H1 (cell line): ENCODE results near the gene ABCC4. TPM values are rescaled to one million over a fixed set of nuclear protein-coding genes. Genes with fewer than 3 reads are reported as not detected.

Experiments used
- CTCF ChIA-PET: fragments of 300-600 bp; sonication (Branson Sonifier 250); formaldehyde crosslinking; loops from one replicate; lab custom pipeline; 2021; ENCODE audit not compliant: partially characterized antibody; lab: Charles Lee
- POLR2A ChIA-PET: fragments of 300-600 bp; sonication (Branson Sonifier 250); formaldehyde crosslinking; loops from one replicate; lab custom pipeline; 2021; ENCODE audit warnings: inconsistent platforms; ENCODE audit not compliant: partially characterized antibody; lab: Charles Lee
- DNase-seq, 2 experiments: peaks; one replicate each; pipeline versions ENCODE4 v3.0.0 to v3.0.0-alpha.2; 2010 to 2022; ENCODE audit warnings: low spot score in 2 of 2, low read depth in 1 of 2, mixed read lengths in 1 of 2
- FAIRE-seq: peaks from 2 replicates; lab custom pipeline; 2011; peaks lifted over from hg19 to GRCh38; lab: Jason Lieb, UNC
- H2AFZ ChIP-seq: 2 replicates; pipeline ENCODE4 v1.8.1; 2012; ENCODE audit warnings: low read length, inconsistent platforms
- H2AK5ac ChIP-seq: 2 replicates; pipeline ENCODE4 v1.6.1; 2013; ENCODE audit warnings: low read depth, low read length
- H2BK120ac ChIP-seq: replicated peaks from 2 replicates; pipeline ENCODE3; 2013; ENCODE audit warnings: low read depth, low read length, inconsistent platforms
- H2BK12ac ChIP-seq: 2 replicates; pipeline ENCODE4 v1.6.1; 2013; ENCODE audit warnings: low read depth, low read length
- H2BK15ac ChIP-seq: 2 replicates; pipeline ENCODE4 v1.6.1; 2013; ENCODE audit warnings: low read length
- H2BK20ac ChIP-seq: 2 replicates; pipeline ENCODE4 v1.6.1; 2013; ENCODE audit warnings: low read length
- H2BK5ac ChIP-seq: 2 replicates; pipeline ENCODE4 v1.6.1; 2013; ENCODE audit warnings: low read depth, low read length
- H3K14ac ChIP-seq: 2 replicates; pipeline ENCODE4 v1.6.1; 2013; ENCODE audit warnings: inconsistent platforms; ENCODE audit not compliant: insufficient read length
- H3K18ac ChIP-seq: 2 replicates; pipeline ENCODE4 v1.6.1; 2013; ENCODE audit warnings: low read length; ENCODE audit errors: extremely low read depth
- H3K23ac ChIP-seq: 2 replicates; pipeline ENCODE4 v1.6.1; 2013; ENCODE audit warnings: inconsistent platforms; ENCODE audit not compliant: insufficient read length
- H3K23me2 ChIP-seq: 2 replicates; pipeline ENCODE4 v1.6.1; 2013; ENCODE audit warnings: low read depth, low read length
- H3K27ac ChIP-seq: 2 replicates; pipeline ENCODE4 v1.6.1; 2011; ENCODE audit warnings: low read depth, low read length, inconsistent platforms
- H3K27me3 ChIP-seq, 4 experiments: replicated peaks in 1 of 4; 1 replicate in 1 of 4; 2 replicates in 3 of 4; pipeline versions ENCODE4 v1.6.1 to v1.8.1; 2011 to 2013; ENCODE audit warnings: low read length in 3 of 4, mild to moderate bottlenecking in 3 of 4, inconsistent platforms in 2 of 4, mixed read lengths in 2 of 4, moderate library complexity in 1 of 4; ENCODE audit not compliant: control insufficient read depth in 3 of 4, insufficient read depth in 3 of 4; ENCODE audit errors: extremely low read depth in 1 of 4
- H3K36me3 ChIP-seq, 4 experiments: 2 replicates each; pipeline versions ENCODE4 v1.6.1 to v1.8.1; 2011 to 2013; ENCODE audit warnings: mild to moderate bottlenecking in 4 of 4, low read length in 3 of 4, moderate library complexity in 2 of 4, control low read depth in 1 of 4, inconsistent platforms in 1 of 4; ENCODE audit not compliant: insufficient read depth in 4 of 4, control insufficient read depth in 2 of 4
- H3K4ac ChIP-seq: replicated peaks from 2 replicates; pipeline ENCODE3; 2013; ENCODE audit warnings: low read length, low read depth, mixed read lengths, inconsistent platforms; ENCODE audit not compliant: insufficient read length
- H3K4me1 ChIP-seq, 4 experiments: replicated peaks in 1 of 4; 1 replicate in 1 of 4; 2 replicates in 3 of 4; pipeline versions ENCODE4 v1.6.1 to v1.8.1; 2011 to 2013; ENCODE audit warnings: low read length in 3 of 4, inconsistent platforms in 2 of 4, mixed read lengths in 1 of 4; ENCODE audit not compliant: insufficient read depth in 4 of 4, control insufficient read depth in 3 of 4
- H3K4me2 ChIP-seq, 2 experiments: 2 replicates each; pipeline versions ENCODE4 v1.6.1 to v1.8.1; 2011 to 2013; ENCODE audit warnings: low read depth in 2 of 2, low read length in 2 of 2, control low read depth in 1 of 2, inconsistent platforms in 1 of 2, mild to moderate bottlenecking in 1 of 2; ENCODE audit not compliant: insufficient read depth in 1 of 2
- H3K4me3 ChIP-seq, 4 experiments: fragments of 200-600, 300-600 bp in 1 of 4; sonication (generic), shearing (Covaris generic), sonication (Bioruptor Twin) in 1 of 4; 2 replicates each; pipeline versions ENCODE4 v1.5.1 to v1.8.1; 2011 to 2016; ENCODE audit warnings: low read length in 4 of 4, low read depth in 3 of 4, control low read depth in 2 of 4, inconsistent platforms in 2 of 4, mild to moderate bottlenecking in 2 of 4, mixed read lengths in 1 of 4, moderate library complexity in 1 of 4; ENCODE audit not compliant: insufficient read depth in 2 of 4; ENCODE audit errors: extremely low read depth in 1 of 4
- H3K56ac ChIP-seq: replicated peaks from 2 replicates; pipeline ENCODE3; 2013; ENCODE audit warnings: low read depth, mild to moderate bottlenecking, mixed read lengths, low read length, inconsistent platforms; ENCODE audit not compliant: insufficient read length
- H3K79me1 ChIP-seq: 2 replicates; pipeline ENCODE4 v1.6.1; 2013; ENCODE audit warnings: low read depth, low read length, control low read depth
- H3K79me2 ChIP-seq, 2 experiments: 2 replicates each; pipeline versions ENCODE4 v1.6.1 to v1.8.1; 2012 to 2013; ENCODE audit warnings: low read length in 2 of 2, mild to moderate bottlenecking in 2 of 2, inconsistent platforms in 1 of 2; ENCODE audit not compliant: insufficient read depth in 2 of 2, control insufficient read depth in 1 of 2
- H3K9ac ChIP-seq, 4 experiments: replicated peaks in 1 of 4; 1 replicate in 1 of 4; 2 replicates in 3 of 4; pipeline versions ENCODE4 v1.6.1 to v1.8.1; 2011 to 2013; ENCODE audit warnings: low read depth in 3 of 4, low read length in 3 of 4, control low read depth in 2 of 4, mild to moderate bottlenecking in 2 of 4, moderate library complexity in 2 of 4, inconsistent platforms in 1 of 4; ENCODE audit errors: extremely low read depth in 1 of 4
- H3K9me3 ChIP-seq, 2 experiments: 2 replicates each; pipeline versions ENCODE4 v1.6.1 to v1.8.1; 2012 to 2013; ENCODE audit warnings: mild to moderate bottlenecking in 2 of 2, moderate library complexity in 2 of 2, control low read depth in 1 of 2, inconsistent platforms in 1 of 2, low read depth in 1 of 2, low read length in 1 of 2, mixed read lengths in 1 of 2; ENCODE audit not compliant: insufficient read depth in 2 of 2
- H4K20me1 ChIP-seq, 2 experiments: replicated peaks in 1 of 2; 2 replicates each; pipeline versions ENCODE3 to v1.8.1; 2011 to 2013; ENCODE audit warnings: inconsistent platforms in 2 of 2, low read length in 2 of 2, mild to moderate bottlenecking in 1 of 2; ENCODE audit not compliant: insufficient read depth in 2 of 2, control insufficient read depth in 1 of 2
- H4K5ac ChIP-seq: 2 replicates; pipeline ENCODE4 v1.6.1; 2013; ENCODE audit warnings: low read length, low read depth, mixed read lengths, inconsistent platforms; ENCODE audit not compliant: insufficient read length
- H4K8ac ChIP-seq: 2 replicates; pipeline ENCODE4 v1.8.0; 2013; ENCODE audit warnings: mild to moderate bottlenecking, moderate library complexity, low read length, inconsistent platforms; ENCODE audit not compliant: insufficient read depth; ENCODE audit errors: extremely low read depth
- H4K91ac ChIP-seq: replicated peaks from 2 replicates; pipeline ENCODE3; 2013; ENCODE audit warnings: low read length, mixed read lengths, inconsistent platforms; ENCODE audit not compliant: insufficient read length
- ASH2L ChIP-seq: fragments of 200-600, 300-600 bp; sonication (generic); IDR thresholded peaks from one replicate; pipeline ENCODE4 v1.7.1; 2017; ENCODE audit warnings: low read length
- BCL11A ChIP-seq, 2 experiments: IDR thresholded peaks; one replicate each; pipeline ENCODE4 v1.6.1; 2011; ENCODE audit warnings: low read depth in 2 of 2, low read length in 2 of 2, mild to moderate bottlenecking in 2 of 2
- CBX5 ChIP-seq: fragments of 300-800, 300-1000 bp; sonication (generic); IDR thresholded peaks from 2 replicates; pipeline ENCODE4 v1.7.1; 2016; ENCODE audit warnings: antibody characterized with exemption, low read length, low read depth
- EGR1 ChIP-seq: IDR thresholded peaks from 2 replicates; pipeline ENCODE4 v1.6.1; 2011; ENCODE audit warnings: low read depth, low read length, borderline replicate concordance
- KDM5A ChIP-seq: fragments of 200-600 bp; IDR thresholded peaks from 2 replicates; pipeline ENCODE4 v1.7.1; 2012; ENCODE audit warnings: mild to moderate bottlenecking, low read length, inconsistent platforms, mixed read lengths
- POLR2AphosphoS5 ChIP-seq: IDR thresholded peaks from 2 replicates; pipeline ENCODE4 v1.6.1; 2011; ENCODE audit warnings: low read depth, low read length
- SIN3A ChIP-seq, 2 experiments: IDR thresholded peaks in 1 of 2; conservative IDR thresholded peaks in 1 of 2; 2 replicates each; pipeline ENCODE4 v1.6.1; 2011 to 2012; ENCODE audit warnings: low read length in 2 of 2, improper control_type of control experiment in 1 of 2, low read depth in 1 of 2, mild to moderate bottlenecking in 1 of 2
- SP2 ChIP-seq: IDR thresholded peaks from 2 replicates; pipeline ENCODE4 v1.6.1; 2012; ENCODE audit warnings: mild to moderate bottlenecking, low read length, inconsistent platforms
- TAF1 ChIP-seq: IDR thresholded peaks from 2 replicates; pipeline ENCODE4 v1.6.1; 2011; ENCODE audit warnings: mild to moderate bottlenecking, low read depth, low read length
- whole genome bisulfite sequencing, 2 experiments: shearing (Covaris generic) in 1 of 2; methylation state at CpG; one replicate each; pipeline versions ENCODE4 v1.1.6 to v1.1.7; 2013 to 2015; ENCODE audit warnings: low lambda C conversion rate in 2 of 2, mixed read lengths in 2 of 2, inconsistent platforms in 1 of 2, low coverage in 1 of 2, missing lambda C conversion rate in 1 of 2; ENCODE audit not compliant: insufficient replicate concordance in 2 of 2, insufficient coverage in 1 of 2, insufficient read length in 1 of 2; ENCODE audit errors: extremely low coverage in 1 of 2, missing lambda C conversion rate in 1 of 2; 5-methylcytosine and 5-hydroxymethylcytosine counted together
- polyA plus RNA-seq, 7 experiments: library from polyadenylated mRNA; depleted of rRNA in 3 of 7; stranded (reverse) in 5 of 7; unstranded in 2 of 7; fragments of >200 nt in 5 of 7; fragments of 200-250 nt in 2 of 7; gene quantifications; 1 replicate in 5 of 7; 2 replicates in 1 of 7; 4 replicates in 1 of 7; pipeline versions ENCODE4 v1.2.1 to v1.2.3, GENCODE V29; 2011 to 2013; ENCODE audit warnings: missing spikeins in 2 of 7, mixed read lengths in 2 of 7
- total RNA-seq: library from RNA; stranded (reverse); fragmentation: NEBNext Ultra II Directional; extraction: Animal tissue kit (Norgen Biotek cat#: 25700); gene quantifications from 2 replicates; pipeline ENCODE4 v1.2.1, GENCODE V29; 2021
- TF ChIP-seq, protein P1 (sequence below): IDR thresholded peaks from 2 replicates; pipeline ENCODE4 v1.6.1; 2011; ENCODE audit warnings: low read length, improper control_type of control experiment
- TF ChIP-seq, protein P2 (sequence below): IDR thresholded peaks from 2 replicates; pipeline ENCODE4 v1.6.1; 2011; ENCODE audit warnings: low read depth, mild to moderate bottlenecking, low read length; ENCODE audit not compliant: insufficient read depth

The ABCC4 gene
- total and polyA plus RNA-seq, 2 of the 8 experiments (the other 6 are each of a cell fraction or from before 2014, with no cell fraction given), result 4.0 to 14.1 TPM

DNA sequence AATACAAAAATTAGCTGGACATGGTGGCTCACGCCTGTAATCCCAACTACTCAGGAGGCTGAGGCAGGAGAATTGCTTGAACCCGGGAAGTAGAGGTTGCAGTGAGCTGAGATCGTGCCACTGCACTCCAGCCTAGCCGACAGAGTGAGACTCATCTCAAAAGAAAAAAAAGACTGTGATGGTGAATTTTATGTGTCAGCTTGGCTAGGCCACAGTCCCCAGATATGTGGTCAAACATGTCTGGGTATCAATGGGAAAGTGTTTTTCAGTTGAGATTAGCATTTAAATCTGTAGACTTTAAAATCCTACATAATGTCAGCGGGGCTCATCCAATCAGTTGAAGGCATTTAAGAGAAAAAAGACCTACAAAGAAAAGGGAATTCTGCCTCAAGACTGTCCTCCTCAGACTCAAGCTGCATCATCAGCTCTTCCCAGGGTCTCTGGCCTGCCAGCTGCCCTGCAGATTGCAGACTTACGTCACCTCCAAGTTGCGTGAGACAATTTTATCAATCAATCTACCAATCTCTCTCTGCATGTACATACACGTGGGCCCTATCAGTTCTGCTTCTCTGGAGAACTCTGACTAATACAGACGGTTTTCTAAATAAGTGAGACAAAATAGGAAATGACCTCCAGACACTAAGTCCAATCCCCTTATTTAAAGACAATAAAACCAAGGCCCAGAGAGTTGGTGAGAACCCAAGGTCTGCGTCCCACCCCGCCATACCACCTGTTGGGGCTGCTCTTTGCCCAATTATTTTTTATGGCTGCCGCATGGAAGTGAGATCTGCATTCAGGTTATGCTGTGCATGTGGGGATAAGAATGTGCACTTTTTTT lies 99.2 kb downstream of the ABCC4 start:
- no peaks in the 10 kb centered on the region for H3K36me3 ChIP-seq
- ChIA-PET CTCF (interaction anchor here (0.6 to 3.6 kb wide), 7 partner anchors 8 to 197 kb away, joined by 3 to 16 read pairs (median 3); no protein-coding TSS in a partner anchor), POLR2A (no interaction called here)
- H3K4me2 ChIP-seq, result no peak overlapping the region
- H2BK5ac ChIP-seq, result no peak overlapping the region
- no peak overlapping the region for H3K18ac ChIP-seq
- H3K4me3 ChIP-seq, result no peak overlapping the region
- no peak overlapping the region for H3K56ac ChIP-seq
- H3K14ac ChIP-seq, result no peak overlapping the region
- H3K4ac ChIP-seq, result no peak overlapping the region
- H4K91ac ChIP-seq, result no peak overlapping the region
- no peaks in the 10 kb centered on the region for H3K79me1 ChIP-seq
- WGBS, 2 experiments, result 87% methylated on average over 12 of the region's 12 CpGs; no CpG with 5 or more reads in 1 of the 2 experiments
- no peak overlapping the region for H2BK20ac ChIP-seq
- no peaks in the 10 kb centered on the region for H3K23me2 ChIP-seq
- H3K27me3 ChIP-seq, result no peaks in the 10 kb centered on the region
- no peak overlapping the region for H3K9ac ChIP-seq
- H2BK15ac ChIP-seq, result no peak overlapping the region
- H2AFZ ChIP-seq, result no peak overlapping the region
- H4K8ac ChIP-seq, result no peak overlapping the region
- no peaks in the 10 kb centered on the region for H3K9me3 ChIP-seq
- H2BK120ac ChIP-seq, result no peak overlapping the region
- H2BK12ac ChIP-seq, result no peak overlapping the region
- DNase-seq (no peak), FAIRE-seq (no peak)
- H2AK5ac ChIP-seq, result no peak overlapping the region
- no peak overlapping the region for H3K23ac ChIP-seq
- H4K20me1 ChIP-seq, result no peaks in the 10 kb centered on the region
- H3K79me2 ChIP-seq, result no peaks in the 10 kb centered on the region
- no peak overlapping the region for H3K27ac ChIP-seq
- no peak overlapping the region for H4K5ac ChIP-seq
- no peaks in the 10 kb centered on the region; a peak in 1 of 7 replicates for H3K4me1 ChIP-seq
- no peak for TF ChIP-seq POLR2AphosphoS5
- no peak for TF ChIP-seq ASH2L
- no peak for TF ChIP-seq KDM5A
- TF ChIP-seq TAF1, result no peak
- no peak for TF ChIP-seq CBX5
- TF ChIP-seq SIN3A (conservative IDR thresholded peaks at IDR 0.05 in 1 of 2, IDR thresholded peaks at IDR 0.05 in 1 of 2; ENCODE audit: low read depth in 1 of 2, low read length in 2 of 2), result no peak
- TF ChIP-seq EGR1, result no peak
- TF ChIP-seq, protein P1, sequence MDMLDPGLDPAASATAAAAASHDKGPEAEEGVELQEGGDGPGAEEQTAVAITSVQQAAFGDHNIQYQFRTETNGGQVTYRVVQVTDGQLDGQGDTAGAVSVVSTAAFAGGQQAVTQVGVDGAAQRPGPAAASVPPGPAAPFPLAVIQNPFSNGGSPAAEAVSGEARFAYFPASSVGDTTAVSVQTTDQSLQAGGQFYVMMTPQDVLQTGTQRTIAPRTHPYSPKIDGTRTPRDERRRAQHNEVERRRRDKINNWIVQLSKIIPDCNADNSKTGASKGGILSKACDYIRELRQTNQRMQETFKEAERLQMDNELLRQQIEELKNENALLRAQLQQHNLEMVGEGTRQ, result no peak
- no peak for TF ChIP-seq BCL11A (IDR thresholded peaks at IDR 0.05; ENCODE audit: low read depth in 2 of 2, low read length in 2 of 2)
- TF ChIP-seq SP2, result no peak
- TF ChIP-seq, protein P2, sequence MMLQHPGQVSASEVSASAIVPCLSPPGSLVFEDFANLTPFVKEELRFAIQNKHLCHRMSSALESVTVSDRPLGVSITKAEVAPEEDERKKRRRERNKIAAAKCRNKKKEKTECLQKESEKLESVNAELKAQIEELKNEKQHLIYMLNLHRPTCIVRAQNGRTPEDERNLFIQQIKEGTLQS, result no peak
